ENCODE data around the gene ADSS1. TPM values are rescaled to one million over a fixed set of nuclear protein-coding genes. Genes with fewer than 3 reads are reported as not detected.
A peak's percentile ranks its signal among the peaks of the same experiment; 100 is the strongest.

Gene ADSS1
- total RNA-seq, 1 donor from 2014 or later, result 20.7 TPM

DNA sequence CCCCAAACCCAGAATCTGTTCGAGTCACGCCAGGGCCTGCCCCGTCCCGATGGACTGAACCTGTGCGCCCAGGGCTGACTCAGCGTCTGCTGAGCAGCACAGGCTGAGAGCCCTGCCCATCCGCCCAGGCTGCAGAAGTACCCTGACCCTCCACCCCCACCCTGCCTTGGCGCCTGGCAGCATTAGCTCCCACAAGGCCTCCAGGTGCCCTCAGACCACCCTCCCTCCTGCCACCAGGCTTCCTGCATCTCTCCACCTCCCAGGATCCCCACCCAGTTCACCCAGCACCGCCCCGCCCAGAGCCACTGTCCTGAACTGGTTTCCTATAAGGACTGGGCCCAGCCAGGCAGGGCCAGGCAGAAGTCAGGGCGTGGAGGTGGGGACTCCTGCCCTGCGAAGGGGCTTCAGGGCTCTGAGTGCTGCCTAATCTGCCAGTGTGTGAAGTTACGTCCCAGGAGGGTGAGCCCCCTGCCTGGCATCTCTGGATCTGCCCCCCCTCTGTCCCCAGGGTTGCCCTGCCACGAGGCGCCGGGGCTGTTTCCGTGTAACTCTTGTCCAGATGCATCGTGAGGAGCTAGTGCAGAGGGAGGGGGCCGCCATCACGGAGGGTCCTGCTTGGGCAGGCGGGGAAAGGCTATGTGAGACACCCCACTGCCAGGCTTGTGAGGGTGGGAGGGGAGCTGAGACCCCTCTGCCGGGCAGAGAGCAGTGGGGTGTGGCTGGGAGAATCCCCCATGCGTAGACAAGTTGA, 9.1 kb downstream of the ADSS1 start:
- no peak for DNase-seq (ENCODE audit: low spot score)

- no peak for DNase-seq (ENCODE audit: low spot score)
Observed at GRCh38 chr14:104734051-104734587, 10.1 kb downstream of the ADSS1 start.

- no peak for DNase-seq (ENCODE audit: low spot score)
Observed at GRCh38 chr14:104734601-104734990, 10.6 kb downstream of the ADSS1 start.

DNA sequence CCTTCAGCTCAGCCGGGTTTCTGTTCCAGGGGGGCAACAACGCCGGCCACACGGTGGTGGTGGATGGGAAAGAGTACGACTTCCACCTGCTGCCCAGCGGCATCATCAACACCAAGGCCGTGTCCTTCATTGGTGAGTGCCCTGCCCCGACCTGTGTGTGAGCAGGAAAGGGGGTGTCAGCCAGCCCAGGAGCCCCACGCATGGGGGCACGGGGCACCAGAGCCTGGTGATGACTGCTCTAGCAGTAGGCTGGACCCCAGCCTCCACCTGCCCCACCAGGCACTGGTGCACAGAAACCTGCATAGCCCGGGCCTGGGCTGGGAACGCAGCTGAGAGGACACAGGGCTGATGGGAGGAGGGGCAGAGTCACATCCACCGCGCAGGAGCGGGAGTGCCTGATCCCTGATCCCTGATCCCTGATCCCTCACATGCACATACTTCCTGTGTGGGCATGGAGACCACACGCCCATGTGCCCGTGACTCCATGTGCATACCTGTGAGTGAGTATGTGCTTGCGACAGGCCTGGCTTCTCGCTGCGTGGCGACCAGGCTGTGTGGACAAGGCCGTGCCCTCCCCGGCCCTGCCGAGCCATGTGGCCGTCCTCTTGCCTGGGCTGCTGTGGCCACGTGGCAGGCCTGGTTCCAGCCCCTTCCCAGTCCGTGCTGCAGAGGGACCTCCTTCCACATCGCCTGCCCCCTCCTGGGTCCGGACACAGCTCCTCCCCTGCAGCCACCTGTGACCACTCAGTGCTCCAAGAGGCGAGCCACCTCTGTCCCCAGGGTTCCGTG, 11.2 kb downstream of the ADSS1 start:
- no peak for DNase-seq (ENCODE audit: low spot score)

DNA sequence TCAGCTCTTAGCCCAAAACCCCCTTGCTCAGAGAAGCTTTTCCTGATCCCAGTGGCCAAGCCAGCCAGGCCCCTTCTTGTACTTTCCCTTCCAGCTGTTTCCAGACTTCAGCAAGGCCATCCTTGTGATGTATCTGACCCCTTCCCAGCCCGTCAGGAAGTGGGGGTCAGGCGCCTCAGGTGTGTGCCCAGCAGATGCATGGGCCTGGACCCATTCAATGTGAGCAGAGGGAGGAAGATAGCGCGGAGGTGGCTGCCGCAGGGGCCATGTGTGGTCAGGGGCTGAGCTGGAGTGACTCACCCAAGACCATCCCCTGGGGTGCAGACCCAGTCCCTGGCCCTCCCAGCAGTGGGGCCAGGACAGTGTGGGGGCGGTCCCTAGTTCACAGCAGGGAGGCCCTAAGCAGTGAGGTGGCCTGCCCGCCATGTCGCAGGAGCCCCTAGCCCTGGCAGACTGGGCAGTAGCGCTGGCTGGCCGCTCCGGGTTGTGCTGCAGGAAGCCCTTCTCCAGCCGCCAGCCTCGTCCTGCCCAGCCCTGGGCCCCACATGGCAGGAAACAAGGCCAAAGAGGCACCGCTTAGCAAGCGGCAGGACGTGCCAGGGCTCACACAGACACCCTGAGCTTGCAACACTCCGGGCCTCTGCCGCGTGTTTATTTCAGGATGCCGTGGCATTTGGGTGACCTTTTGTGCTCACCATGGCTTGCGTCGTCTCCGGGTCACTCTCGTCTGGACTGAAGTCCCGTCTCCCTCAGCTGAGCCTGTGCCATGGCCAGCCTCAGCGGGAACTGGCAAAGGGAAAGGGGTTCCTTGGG, 12.0 kb downstream of the ADSS1 start:
- DNase-seq (ENCODE audit: low spot score), result peak; percentile 88

DNA sequence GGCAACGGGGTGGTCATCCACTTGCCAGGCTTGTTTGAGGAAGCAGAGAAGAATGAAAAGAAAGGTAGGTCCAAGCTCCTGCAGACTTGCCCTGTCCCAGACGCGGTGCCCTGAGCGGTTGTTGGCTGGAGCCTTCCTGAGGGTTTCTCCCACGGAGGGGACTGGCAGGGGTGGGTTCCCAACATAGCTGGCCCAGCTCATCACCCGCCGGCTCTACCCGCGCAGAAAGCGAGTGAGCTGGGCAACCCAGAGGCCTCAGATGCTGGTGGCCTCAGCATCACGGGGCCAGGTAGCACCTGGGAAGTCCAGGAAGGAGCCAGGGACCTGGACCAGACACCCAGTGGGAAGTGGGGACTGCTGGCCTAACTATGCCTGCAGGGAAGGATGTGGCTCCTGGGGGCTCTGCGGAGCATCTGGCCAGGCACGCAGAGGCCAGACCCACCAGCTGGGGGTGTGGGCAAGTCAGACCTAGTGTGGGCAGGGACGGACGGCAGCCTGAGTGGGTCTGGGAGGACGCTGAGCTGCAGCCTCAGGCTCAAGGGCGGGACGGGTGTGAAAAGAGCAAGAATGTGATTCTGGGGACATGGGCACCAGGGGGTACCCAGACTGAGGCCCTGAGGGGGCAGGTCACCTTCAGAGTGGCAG, 14.5 kb downstream of the ADSS1 start:
- DNase-seq (ENCODE audit: low spot score), result no peak

DNA sequence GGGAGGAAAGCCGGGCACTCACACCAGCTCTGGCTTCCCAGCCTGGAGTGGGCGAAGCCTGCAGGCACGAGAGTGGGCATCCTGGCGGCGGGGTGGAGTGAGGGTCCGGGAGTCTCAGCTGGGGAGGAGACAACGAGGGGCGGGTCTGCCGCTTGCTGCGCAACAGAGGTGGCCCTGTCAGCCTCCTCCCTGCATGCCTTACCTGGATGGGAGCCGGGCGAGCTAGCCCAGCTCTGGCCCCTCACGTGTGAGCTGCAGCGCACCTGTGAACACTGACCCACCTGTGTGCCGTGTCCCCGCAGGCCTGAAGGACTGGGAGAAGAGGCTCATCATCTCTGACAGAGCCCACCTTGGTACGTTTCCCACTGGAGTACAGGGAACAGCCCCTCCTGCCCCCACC, 15.0 kb downstream of the ADSS1 start:
- DNase-seq (ENCODE audit: low spot score), result no peak

- DNase-seq (ENCODE audit: low spot score), result no peak
Observed at GRCh38 chr14:104739546-104740516, 15.8 kb downstream of the ADSS1 start.

- no peak for DNase-seq (ENCODE audit: low spot score)
Observed at GRCh38 chr14:104741108-104741802, 17.2 kb downstream of the ADSS1 start.

- DNase-seq (ENCODE audit: low spot score), result no peak
Observed at GRCh38 chr14:104741803-104742251, 17.8 kb downstream of the ADSS1 start.

DNA sequence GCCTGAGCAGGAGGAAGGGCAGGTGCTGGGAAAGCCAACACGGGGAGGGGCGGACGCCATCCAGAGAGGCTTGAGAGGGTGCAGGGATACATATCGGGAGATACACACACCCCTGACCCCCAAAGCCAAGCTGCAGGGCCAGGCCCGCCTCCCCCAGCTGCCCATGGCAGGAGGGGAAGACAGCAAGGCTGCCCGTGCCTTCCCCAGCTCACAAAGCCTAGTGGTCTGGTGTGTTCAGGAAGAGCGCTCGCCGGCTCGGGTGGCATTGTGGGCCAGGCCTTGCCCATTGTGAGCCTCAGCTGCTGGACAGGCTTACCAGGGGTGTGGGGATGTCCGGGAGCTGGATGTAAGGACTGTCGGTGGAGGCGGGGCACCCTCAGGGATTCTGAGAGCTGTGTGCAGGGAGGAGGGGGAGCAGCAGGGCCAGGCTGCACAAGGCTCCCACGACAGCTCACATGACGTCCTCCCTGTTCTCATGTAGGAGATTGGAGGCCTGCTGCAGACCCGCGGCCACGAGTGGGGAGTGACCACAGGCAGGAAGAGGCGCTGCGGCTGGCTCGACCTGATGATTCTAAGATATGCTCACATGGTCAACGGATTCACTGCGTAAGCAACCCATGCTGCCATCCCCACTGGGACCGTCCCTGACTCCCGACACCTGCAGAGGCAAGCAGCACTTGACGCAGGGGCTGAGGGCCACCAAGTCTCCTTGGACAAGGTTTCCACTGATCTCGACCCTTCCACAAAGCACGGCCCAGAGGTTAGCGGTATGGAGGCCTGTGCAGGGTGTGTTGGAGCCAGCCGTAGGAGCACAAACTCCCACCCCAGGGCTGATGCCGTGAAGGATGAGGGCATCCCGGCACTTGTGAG, 18.8 kb downstream of the ADSS1 start:
- DNase-seq (ENCODE audit: low spot score), result no peak

DNA sequence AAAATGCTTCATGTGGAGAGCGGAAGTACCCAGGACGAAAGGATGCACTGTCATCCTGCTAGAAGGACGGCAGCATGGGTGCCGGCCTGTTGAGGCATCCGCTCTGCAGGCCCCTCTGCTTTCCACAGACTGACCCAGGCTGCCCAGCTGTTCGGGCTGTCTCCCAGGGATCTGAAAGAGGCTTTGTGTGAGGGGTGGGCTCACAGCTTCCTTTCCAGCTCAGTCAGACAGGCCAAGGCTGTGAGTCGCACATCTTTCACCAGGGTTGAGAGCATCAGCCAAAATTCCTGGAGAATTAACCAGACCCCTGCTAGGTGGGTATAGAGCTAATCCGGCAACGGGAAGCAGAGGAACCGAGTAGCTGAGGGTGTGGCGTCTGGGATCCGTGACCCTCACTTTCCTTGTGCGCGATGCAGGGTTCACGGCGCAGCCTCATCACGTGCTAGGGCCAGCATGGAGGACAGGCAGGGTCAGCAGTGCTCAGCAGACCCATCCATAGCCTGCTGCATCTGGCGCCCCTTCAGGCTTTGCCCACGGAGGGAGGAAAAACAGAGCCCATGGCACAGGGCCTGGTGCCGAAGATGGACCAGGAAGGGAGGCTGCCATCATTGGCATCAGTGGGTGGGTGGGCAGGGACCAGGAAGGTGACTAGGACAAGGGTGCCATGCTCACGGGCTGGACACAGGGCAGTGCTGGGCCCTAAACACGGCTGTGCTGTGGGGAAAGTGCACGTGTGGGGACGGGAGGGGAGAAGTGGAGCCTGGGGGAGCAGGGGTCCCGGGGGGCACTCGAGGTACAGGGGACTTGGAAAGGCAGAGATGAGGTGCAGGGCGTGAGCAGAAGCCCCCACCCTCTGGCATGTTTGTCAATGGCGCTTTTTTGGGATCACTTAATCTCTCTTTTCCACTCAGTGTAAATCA, 19.7 kb downstream of the ADSS1 start:
- no peak for DNase-seq (ENCODE audit: low spot score)

DNA sequence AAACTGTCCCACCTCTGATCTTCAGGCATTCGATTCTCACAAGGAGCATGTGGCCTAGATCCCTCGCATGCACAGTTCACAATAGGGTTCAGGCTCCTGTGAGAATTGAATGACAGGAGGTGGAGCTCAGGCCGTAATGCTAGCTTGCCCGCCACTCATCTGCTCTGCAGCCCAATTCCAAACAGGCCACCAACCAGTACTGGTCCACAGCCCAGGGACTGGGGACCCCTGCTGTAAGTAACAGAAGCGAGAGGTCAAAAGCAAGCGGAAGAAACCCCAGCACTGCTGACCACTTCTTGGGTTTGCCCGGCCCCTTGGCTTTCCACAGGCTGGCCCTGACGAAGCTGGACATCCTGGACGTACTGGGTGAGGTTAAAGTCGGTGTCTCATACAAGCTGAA, 20.5 kb downstream of the ADSS1 start:
- no peak for DNase-seq (ENCODE audit: low spot score)

DNA sequence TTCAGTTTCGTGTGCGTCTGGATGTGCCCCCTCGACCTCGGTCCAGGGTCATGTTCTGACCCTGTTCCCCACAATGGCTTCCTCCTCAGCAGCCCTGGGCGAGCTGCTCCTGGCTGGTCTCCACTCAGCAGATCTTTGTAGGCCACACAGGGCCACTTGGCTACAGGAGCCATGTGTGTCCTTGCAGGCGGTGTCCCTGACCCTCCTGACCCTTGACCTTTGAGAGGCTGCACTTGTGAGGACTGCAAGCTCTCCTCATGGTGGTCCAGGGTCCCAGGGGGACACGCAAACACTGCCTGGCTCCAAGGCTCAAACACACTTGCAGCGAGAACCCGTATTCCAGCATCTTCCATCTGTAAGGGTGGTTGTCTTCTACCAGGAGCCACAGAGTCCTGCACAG, 21.4 kb downstream of the ADSS1 start:
- DNase-seq (ENCODE audit: low spot score), result no peak

DNA sequence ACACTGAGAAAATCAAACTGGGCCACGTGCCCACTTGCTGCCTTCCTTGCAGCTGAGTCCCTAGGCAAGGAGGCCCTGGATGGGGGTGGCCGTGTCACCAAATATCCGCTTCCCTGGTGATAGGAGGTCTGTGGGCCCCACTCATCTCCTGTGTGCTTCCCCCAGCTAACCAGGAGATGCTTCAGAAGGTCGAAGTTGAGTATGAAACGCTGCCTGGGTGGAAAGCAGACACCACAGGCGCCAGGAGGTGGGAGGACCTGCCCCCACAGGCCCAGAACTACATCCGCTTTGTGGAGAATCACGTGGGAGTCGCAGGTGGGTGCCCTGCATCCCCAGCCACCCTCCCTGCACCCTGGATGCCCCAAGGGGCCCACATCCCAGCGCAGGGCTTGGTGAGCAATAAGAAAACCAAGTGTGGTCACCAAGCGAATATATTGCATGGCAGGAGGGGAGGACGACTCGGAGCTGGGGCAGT, 22.1 kb downstream of the ADSS1 start:
- DNase-seq (ENCODE audit: low spot score), result no peak

DNA sequence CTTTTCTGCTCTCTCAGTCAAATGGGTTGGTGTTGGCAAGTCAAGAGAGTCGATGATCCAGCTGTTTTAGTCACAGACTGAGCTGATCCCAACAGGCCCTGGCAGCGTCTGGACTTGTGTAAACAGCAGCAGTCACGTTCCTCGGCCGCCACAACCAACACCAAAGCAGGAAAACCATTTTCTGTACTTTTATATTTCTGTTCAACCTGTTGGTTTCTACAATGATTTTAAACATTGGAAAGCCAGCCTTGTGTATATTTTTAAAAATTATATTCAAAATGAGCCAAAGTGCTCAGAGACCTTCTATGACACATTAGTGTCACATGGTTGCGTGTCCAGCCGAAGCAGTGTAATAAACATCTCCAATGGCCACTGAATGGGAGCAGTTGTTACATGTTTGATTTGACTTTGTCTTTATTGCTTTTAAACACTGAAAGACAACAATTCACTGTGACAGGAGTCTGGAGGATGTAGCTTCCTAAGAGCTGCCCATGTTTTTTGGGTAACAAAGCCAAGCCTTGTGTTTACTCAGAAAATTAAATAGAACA, 23.0 kb downstream of the ADSS1 start:
- no peak for DNase-seq (ENCODE audit: low spot score)

GRCh38 chr14:104747876-104748275, 23.8 kb downstream of the ADSS1 start:
- no peak for DNase-seq (ENCODE audit: low spot score)

All from umbilical cord (tissue), 2 donors.